HepG2 (cell line): ENCODE data around the gene CDC14A. TPM values are rescaled to one million over a fixed set of nuclear protein-coding genes. Genes with fewer than 3 reads are reported as not detected.

ENCODE experiments used
- ATAC-seq: fragments of 200-7000 bp; cut with Tn5 transposase; 3 replicates; pipeline ENCODE4 v1.9.1; 2020; ENCODE audit warnings: mild to moderate bottlenecking, moderate library complexity
- BruUV-seq: library from RNA; stranded (reverse); fragments of 400-500 nt; replicated peaks from 2 replicates; lab custom pipeline; 2021; lab: Mats Ljungman, UMichigan
- CTCF ChIA-PET: fragments of 300-600 bp; formaldehyde crosslinking; extraction: SDS; loops from one replicate; lab custom pipeline; 2021; ENCODE audit warnings: low total read pairs, inconsistent platforms, low intra/inter-chr PET ratio; lab: Yijun Ruan, JAX
- POLR2A ChIA-PET: fragments of 350-600 bp; sonication (Branson Sonifier 250); formaldehyde crosslinking; loops from one replicate; lab custom pipeline; 2020; ENCODE audit warnings: antibody characterized with exemption, inconsistent platforms; lab: Yijun Ruan, JAX
- DNase-seq: peaks from one replicate; pipeline ENCODE4 v3.0.0-alpha.2; 2015; ENCODE audit warnings: low spot score
- FAIRE-seq: peaks from 3 replicates; lab custom pipeline; 2011; peaks lifted over from hg19 to GRCh38; lab: Jason Lieb, UNC
- H2AFZ ChIP-seq: one replicate; pipeline ENCODE4 v1.6.1; 2011; ENCODE audit warnings: low read length, inconsistent platforms
- H3K27ac ChIP-seq: fragments of 300-600 bp; 3 replicates; pipeline ENCODE4 v1.8.0; 2011; ENCODE audit warnings: mixed run types, mild to moderate bottlenecking, mixed read lengths, low read length, inconsistent platforms; ENCODE audit not compliant: insufficient read depth; ENCODE audit errors: extremely low read length
- H3K27me3 ChIP-seq, 2 experiments: fragments of 200-600 bp in 1 of 2; 2 replicates in 1 of 2; 3 replicates in 1 of 2; pipeline versions ENCODE4 v1.6.0 to v1.8.0; 2011; ENCODE audit warnings: low read length in 2 of 2, mild to moderate bottlenecking in 2 of 2, moderate library complexity in 2 of 2, inconsistent platforms in 1 of 2; ENCODE audit not compliant: insufficient read depth in 2 of 2, control insufficient read depth in 1 of 2
- H3K36me3 ChIP-seq, 2 experiments: fragments of 200-600 bp in 1 of 2; replicated peaks in 1 of 2; 2 replicates in 1 of 2; 3 replicates in 1 of 2; pipeline versions ENCODE4 v1.5.1 to v1.8.0; 2011; ENCODE audit warnings: low read length in 2 of 2, inconsistent platforms in 1 of 2; ENCODE audit not compliant: insufficient read depth in 2 of 2, control insufficient read depth in 1 of 2
- H3K4me1 ChIP-seq: 2 replicates; pipeline ENCODE4 v1.5.1; 2012; ENCODE audit warnings: low read length, inconsistent platforms; ENCODE audit not compliant: insufficient read depth
- H3K4me2 ChIP-seq: 2 replicates; pipeline ENCODE4 v1.6.0; 2011; ENCODE audit warnings: low read depth, low read length, inconsistent platforms
- H3K4me3 ChIP-seq, 3 experiments: fragments of 200-600 bp in 1 of 3; sonication (generic), shearing (Covaris generic) in 1 of 3; replicated peaks in 1 of 3; 2 replicates each; pipeline ENCODE4 v1.5.1; 2011 to 2016; ENCODE audit warnings: low read length in 3 of 3, inconsistent platforms in 2 of 3, low read depth in 2 of 3, mild to moderate bottlenecking in 2 of 3, control low read depth in 1 of 3, mixed read lengths in 1 of 3; ENCODE audit not compliant: insufficient read depth in 1 of 3
- H3K79me2 ChIP-seq: one replicate; pipeline ENCODE4 v1.6.1; 2011; ENCODE audit warnings: low read length, inconsistent platforms; ENCODE audit not compliant: insufficient read depth
- H3K9ac ChIP-seq: 2 replicates; pipeline ENCODE4 v1.6.0; 2011; ENCODE audit warnings: mild to moderate bottlenecking, low read depth, low read length, inconsistent platforms; ENCODE audit not compliant: insufficient read depth
- H3K9me3 ChIP-seq: 2 replicates; pipeline ENCODE4 v1.5.1; 2012; ENCODE audit warnings: mild to moderate bottlenecking, low read length
- H4K20me1 ChIP-seq: 2 replicates; pipeline ENCODE4 v1.6.0; 2011; ENCODE audit warnings: inconsistent platforms, mild to moderate bottlenecking, low read length, moderate library complexity; ENCODE audit not compliant: insufficient read depth
- ELF1 ChIP-seq: sonication (generic); formaldehyde crosslinking; IDR thresholded peaks from 2 replicates; pipeline ENCODE4 v1.4.0; 2020; ENCODE audit warnings: missing genetic modification reagents
- MBD4 ChIP-seq: IDR thresholded peaks from 2 replicates; pipeline ENCODE4 v1.6.1; 2012; ENCODE audit warnings: low read length, inconsistent platforms, borderline replicate concordance
- MXI1 ChIP-seq: IDR thresholded peaks from 3 replicates; pipeline ENCODE4 v1.6.1; 2012; ENCODE audit warnings: low read depth, low read length, inconsistent platforms, borderline replicate concordance
- NFE2L1 ChIP-seq: sonication (generic); formaldehyde crosslinking; IDR thresholded peaks from 2 replicates; pipeline ENCODE4 v1.4.0; 2020; ENCODE audit warnings: missing genetic modification reagents, mild to moderate bottlenecking, borderline replicate concordance
- SYNCRIP ChIP-seq: fragments of 200-400 bp; formaldehyde crosslinking; IDR thresholded peaks from 2 replicates; pipeline ENCODE4 v1.6.1; 2018; ENCODE audit warnings: mild to moderate bottlenecking, low read depth, low read length; ENCODE audit not compliant: insufficient read depth
- WIZ ChIP-seq: sonication (generic); formaldehyde crosslinking; IDR thresholded peaks from 2 replicates; pipeline ENCODE4 v1.5.1; 2020; ENCODE audit warnings: mild to moderate bottlenecking, missing genetic modification reagents
- ZBTB7B ChIP-seq: sonication (generic); formaldehyde crosslinking; IDR thresholded peaks from 2 replicates; pipeline ENCODE4 v1.4.0; 2020; ENCODE audit warnings: missing genetic modification reagents
- ZFP41 ChIP-seq: sonication (generic); formaldehyde crosslinking; IDR thresholded peaks from 2 replicates; pipeline ENCODE4 v1.4.0; 2020; ENCODE audit warnings: mild to moderate bottlenecking, missing genetic modification reagents, borderline replicate concordance
- ZNF343 ChIP-seq: sonication (generic); formaldehyde crosslinking; IDR thresholded peaks from 2 replicates; pipeline ENCODE4 v1.4.0; 2020; ENCODE audit warnings: mild to moderate bottlenecking, missing genetic modification reagents
- ZNF614 ChIP-seq: IDR thresholded peaks from 2 replicates; pipeline ENCODE4 v1.6.1; 2018; ENCODE audit warnings: missing biosample characterization, missing genetic modification reagents, inconsistent platforms, borderline replicate concordance
- WGBS: methylation state at CpG from one replicate; pipeline ENCODE4 v1.1.6; 2017; ENCODE audit warnings: low lambda C conversion rate; 5-methylcytosine and 5-hydroxymethylcytosine counted together
- in situ Hi-C: cut with HindIII; loops from 2 replicates; pipeline ENCODE4 v1.10.0; 2017; ENCODE audit warnings: low pct_unique_long_range_greater_than_20kb; ENCODE audit not compliant: extremely low pct_ligation_motif_present
- intact Hi-C: fragments of 100-400 bp; cut with micrococcal nuclease; formaldehyde crosslinking; loops from one replicate; pipeline ENCODE4 v1.10.0; 2022; ENCODE audit not compliant: unreplicated experiment
- polyA plus RNA-seq, 8 experiments: library from polyadenylated mRNA; depleted of rRNA in 3 of 8; stranded (reverse) in 7 of 8; unstranded in 1 of 8; fragments of >200 nt; fragmentation: Illumina TruSeq in 4 of 8; extraction: Trizol in 4 of 8; gene quantifications; 2 replicates each; pipeline versions ENCODE4 v1.2.1 to v1.2.3, GENCODE V29; 2011 to 2016; ENCODE audit warnings: low read depth in 4 of 8, missing spikeins in 1 of 8, mixed read lengths in 1 of 8; ENCODE audit not compliant: insufficient read depth in 1 of 8
- total RNA-seq, 5 experiments: library from RNA; depleted of rRNA; stranded (reverse); fragments of >200 nt; fragmentation: Illumina TruSeq; extraction: Trizol; gene quantifications; 2 replicates each; pipeline ENCODE4 v1.2.3, GENCODE V29; 2016; ENCODE audit warnings: low read depth in 1 of 5
- TF ChIP-seq, protein P1 (sequence below): sonication (generic); formaldehyde crosslinking; IDR thresholded peaks from 2 replicates; pipeline ENCODE4 v1.4.0; 2020; ENCODE audit warnings: missing genetic modification reagents
- TF ChIP-seq, protein P2 (sequence below): sonication (generic); formaldehyde crosslinking; IDR thresholded peaks from 2 replicates; pipeline ENCODE4 v1.8.0; 2022; ENCODE audit warnings: low read depth, missing genetic modification reagents

CDC14A gene
- total and polyA plus RNA-seq, 2 of the 13 experiments (the other 11 are each of a cell fraction or from before 2014, with no cell fraction given): 2.8 to 4.9 TPM

DNA sequence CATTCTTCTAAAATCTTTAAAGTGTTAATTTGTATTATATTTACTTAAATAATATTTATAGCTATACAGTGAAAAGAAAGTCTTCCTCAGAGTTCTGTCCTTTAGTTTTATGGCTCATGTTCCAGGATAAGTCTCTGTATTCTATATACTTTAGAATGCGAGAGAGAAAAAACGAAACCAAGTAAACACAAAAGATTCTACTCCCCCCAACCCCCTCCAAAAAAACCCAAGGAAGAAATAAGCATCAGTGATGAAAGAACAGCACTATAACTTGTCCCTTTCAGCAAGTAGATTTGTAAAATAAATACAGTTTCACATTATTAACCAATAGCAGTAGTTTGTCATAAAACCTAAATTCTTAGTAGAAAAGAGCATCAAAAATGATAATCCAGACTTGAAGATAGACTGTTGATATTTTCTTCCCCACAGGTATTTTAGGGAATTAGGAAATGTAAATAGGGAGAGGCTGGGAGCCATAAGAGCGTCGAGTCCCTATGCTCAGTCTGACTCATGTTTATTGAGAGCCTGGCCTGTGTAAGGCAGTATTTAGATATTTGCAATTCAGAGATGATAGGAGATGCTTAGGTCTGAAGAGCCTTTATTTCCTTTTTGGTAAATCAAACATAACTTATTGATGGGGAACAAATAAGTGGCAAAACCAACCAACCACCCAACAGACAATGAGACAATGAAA lies 35.5 kb downstream of the CDC14A start:
- TF ChIP-seq ZBTB7B (CRISPR knock-in tag) (no peak), ZNF343 (CRISPR knock-in tag) (no peak), ZNF614 (CRISPR knock-in tag) (no peak), NFE2L1 (CRISPR knock-in tag) (no peak), SYNCRIP (no peak), ZFP41 (CRISPR knock-in tag) (no peak), MXI1 (no peak), WIZ (no peak), ELF1 (CRISPR knock-in tag) (no peak), MBD4 (no peak)
- TF ChIP-seq, protein P1, sequence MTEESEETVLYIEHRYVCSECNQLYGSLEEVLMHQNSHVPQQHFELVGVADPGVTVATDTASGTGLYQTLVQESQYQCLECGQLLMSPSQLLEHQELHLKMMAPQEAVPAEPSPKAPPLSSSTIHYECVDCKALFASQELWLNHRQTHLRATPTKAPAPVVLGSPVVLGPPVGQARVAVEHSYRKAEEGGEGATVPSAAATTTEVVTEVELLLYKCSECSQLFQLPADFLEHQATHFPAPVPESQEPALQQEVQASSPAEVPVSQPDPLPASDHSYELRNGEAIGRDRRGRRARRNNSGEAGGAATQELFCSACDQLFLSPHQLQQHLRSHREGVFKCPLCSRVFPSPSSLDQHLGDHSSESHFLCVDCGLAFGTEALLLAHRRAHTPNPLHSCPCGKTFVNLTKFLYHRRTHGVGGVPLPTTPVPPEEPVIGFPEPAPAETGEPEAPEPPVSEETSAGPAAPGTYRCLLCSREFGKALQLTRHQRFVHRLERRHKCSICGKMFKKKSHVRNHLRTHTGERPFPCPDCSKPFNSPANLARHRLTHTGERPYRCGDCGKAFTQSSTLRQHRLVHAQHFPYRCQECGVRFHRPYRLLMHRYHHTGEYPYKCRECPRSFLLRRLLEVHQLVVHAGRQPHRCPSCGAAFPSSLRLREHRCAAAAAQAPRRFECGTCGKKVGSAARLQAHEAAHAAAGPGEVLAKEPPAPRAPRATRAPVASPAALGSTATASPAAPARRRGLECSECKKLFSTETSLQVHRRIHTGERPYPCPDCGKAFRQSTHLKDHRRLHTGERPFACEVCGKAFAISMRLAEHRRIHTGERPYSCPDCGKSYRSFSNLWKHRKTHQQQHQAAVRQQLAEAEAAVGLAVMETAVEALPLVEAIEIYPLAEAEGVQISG (CRISPR knock-in tag): no peak
- TF ChIP-seq, protein P2, sequence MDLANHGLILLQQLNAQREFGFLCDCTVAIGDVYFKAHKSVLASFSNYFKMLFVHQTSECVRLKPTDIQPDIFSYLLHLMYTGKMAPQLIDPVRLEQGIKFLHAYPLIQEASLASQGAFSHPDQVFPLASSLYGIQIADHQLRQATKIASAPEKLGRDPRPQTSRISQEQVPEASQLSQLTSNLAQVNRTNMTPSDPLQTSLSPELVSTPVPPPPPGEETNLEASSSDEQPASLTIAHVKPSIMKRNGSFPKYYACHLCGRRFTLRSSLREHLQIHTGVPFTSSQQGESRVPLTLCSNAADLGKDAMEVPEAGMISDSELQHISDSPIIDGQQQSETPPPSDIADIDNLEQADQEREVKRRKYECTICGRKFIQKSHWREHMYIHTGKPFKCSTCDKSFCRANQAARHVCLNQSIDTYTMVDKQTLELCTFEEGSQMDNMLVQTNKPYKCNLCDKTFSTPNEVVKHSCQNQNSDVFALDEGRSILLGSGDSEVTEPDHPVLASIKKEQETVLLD: no peak

More for the DNA sequence above, 35.5 kb downstream of the CDC14A start:
- no peak for DNase-seq
- no peaks in the 10 kb centered on the region for H3K27me3 ChIP-seq
- no peak for FAIRE-seq
- ATAC-seq: no peak
- no peaks in the 10 kb centered on the region for H3K9me3 ChIP-seq
- intact Hi-C loops: no loop called here
- no TSS peak for BruUV-seq
- CTCF ChIA-PET: no interaction called here
- no peaks in the 10 kb centered on the region for H4K20me1 ChIP-seq
- H3K4me2 ChIP-seq: no peak overlapping the region
- POLR2A ChIA-PET: no interaction called here
- H3K27ac ChIP-seq: no peak overlapping the region
- no peak overlapping the region for H3K9ac ChIP-seq
- no peaks in the 10 kb centered on the region for H3K79me2 ChIP-seq
- H2AFZ ChIP-seq: no peak overlapping the region
- WGBS: 79% methylated on average over 4 of the region's 4 CpGs
- H3K4me1 ChIP-seq: peaks cover 11% of the 10 kb centered on the region
- in situ Hi-C loops: no loop called here
- no peak overlapping the region for H3K4me3 ChIP-seq
- peaks cover 0 to 3% of the 10 kb centered on the region in 2 experiments; a peak in 2 of 5 replicates for H3K36me3 ChIP-seq
